Loucy (cell line): Measurements from ENCODE around the gene DENND6A.

Experiments used
- H2AFZ ChIP-seq: fragments of 200-600 bp; sonication (generic); 2 replicates; pipeline ENCODE4 v1.6.0; 2016; ENCODE audit warnings: antibody characterized with exemption, mild to moderate bottlenecking, low read length, moderate library complexity
- H3F3A ChIP-seq: fragments of 200-600 bp; 2 replicates; pipeline ENCODE4 v1.6.0; 2016; ENCODE audit warnings: antibody characterized with exemption, low read depth, mild to moderate bottlenecking
- H3K27me3 ChIP-seq: fragments of 200-600 bp; sonication (generic); 2 replicates; pipeline ENCODE4 v1.6.1; 2014; ENCODE audit warnings: low read length, mild to moderate bottlenecking; ENCODE audit not compliant: insufficient read depth, poor library complexity, severe bottlenecking
- H3K36me3 ChIP-seq: fragments of 200-600 bp; sonication (generic); 2 replicates; pipeline ENCODE4 v1.6.1; 2016; ENCODE audit warnings: low read length; ENCODE audit not compliant: insufficient read depth
- H3K4me1 ChIP-seq: fragments of 200-600 bp; sonication (generic); 2 replicates; pipeline ENCODE4 v1.5.1; 2014; ENCODE audit warnings: low read length, mild to moderate bottlenecking; ENCODE audit not compliant: insufficient read depth, poor library complexity, severe bottlenecking
- H3K4me2 ChIP-seq: fragments of 200-600 bp; sonication (generic); 2 replicates; pipeline ENCODE4 v1.6.0; 2014; ENCODE audit warnings: antibody characterized with exemption, low read length, low read depth, mild to moderate bottlenecking; ENCODE audit not compliant: poor library complexity, severe bottlenecking
- H3K4me3 ChIP-seq: fragments of 200-600 bp; sonication (generic); 2 replicates; pipeline ENCODE4 v1.5.1; 2014; ENCODE audit warnings: low read length, mild to moderate bottlenecking, mixed read lengths; ENCODE audit not compliant: poor library complexity, severe bottlenecking
- H3K79me2 ChIP-seq: fragments of 200-600 bp; sonication (generic); 2 replicates; pipeline ENCODE4 v1.6.1; 2014; ENCODE audit warnings: low read length; ENCODE audit not compliant: insufficient read depth
- H3K9ac ChIP-seq: fragments of 200-600 bp; sonication (generic); 2 replicates; pipeline ENCODE4 v1.6.0; 2014; ENCODE audit warnings: mild to moderate bottlenecking, low read depth, low read length, moderate library complexity; ENCODE audit not compliant: poor library complexity, severe bottlenecking
- H3K9me2 ChIP-seq: fragments of 200-600 bp; sonication (generic); replicated peaks from 2 replicates; pipeline ENCODE4 v1.6.1; 2016; ENCODE audit warnings: low read depth, low read length, mixed read lengths
- H3K9me3 ChIP-seq: fragments of 200-600 bp; sonication (generic); 2 replicates; pipeline ENCODE4 v1.6.1; 2014; ENCODE audit warnings: mild to moderate bottlenecking, antibody characterized with exemption, low read length, low read depth; ENCODE audit not compliant: insufficient read depth
- H4K20me1 ChIP-seq: fragments of 200-600 bp; sonication (generic); 2 replicates; pipeline ENCODE4 v1.6.0; 2014; ENCODE audit warnings: antibody characterized with exemption, low read length, mild to moderate bottlenecking; ENCODE audit not compliant: insufficient read depth, poor library complexity, severe bottlenecking
- EZH2phosphoT487 ChIP-seq: fragments of 200-600 bp; IDR thresholded peaks from 2 replicates; pipeline ENCODE4 v1.6.1; 2018; ENCODE audit warnings: antibody characterized with exemption, mild to moderate bottlenecking, moderate library complexity, borderline replicate concordance
- TF ChIP-seq, protein P1 (sequence below): fragments of 200-600 bp; sonication (generic); conservative IDR thresholded peaks from 2 replicates; pipeline ENCODE4 v1.5.1; 2014; ENCODE audit warnings: mild to moderate bottlenecking, antibody characterized with exemption, low read length

The DENND6A gene

DNA sequence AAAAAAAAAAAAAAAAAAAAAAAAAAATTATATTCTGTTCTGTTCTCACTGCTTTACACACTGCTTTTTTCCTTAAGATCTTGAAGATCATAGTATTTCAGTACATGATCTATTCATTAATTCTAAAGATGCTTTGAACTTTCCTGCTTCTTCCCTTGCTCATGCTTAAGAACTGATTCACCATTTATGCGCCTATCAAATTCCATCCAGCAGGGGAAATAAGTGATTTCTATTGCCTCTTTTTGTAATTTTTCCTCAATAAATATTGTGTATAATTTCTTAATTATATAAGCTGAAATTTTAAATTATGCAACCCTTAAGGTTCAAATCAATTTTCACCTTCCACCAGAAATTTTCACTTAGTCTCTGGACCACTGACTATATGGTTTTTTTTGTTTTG, 10.6 kb downstream of the DENND6A start:
- Histone ChIP-seq H3K4me3 (no peak overlapping the region), H4K20me1 (peaks cover 47% of the 10 kb centered on the region), H3K9me3 (no peaks in the 10 kb centered on the region), H3K36me3 (peaks cover 9% of the 10 kb centered on the region; the same call in 1 of the 2 replicates), H3K4me2 (no peak overlapping the region), H2AFZ (no peak overlapping the region), H3K4me1 (peaks cover 37% of the 10 kb centered on the region), H3K9me2 (no peaks in the 10 kb centered on the region), H3K79me2 (peaks cover 41% of the 10 kb centered on the region), H3F3A (peaks cover 3% of the 10 kb centered on the region; the same call in 1 of the 2 replicates), H3K9ac (no peak overlapping the region), H3K27me3 (no peaks in the 10 kb centered on the region)
- TF ChIP-seq, protein P1, sequence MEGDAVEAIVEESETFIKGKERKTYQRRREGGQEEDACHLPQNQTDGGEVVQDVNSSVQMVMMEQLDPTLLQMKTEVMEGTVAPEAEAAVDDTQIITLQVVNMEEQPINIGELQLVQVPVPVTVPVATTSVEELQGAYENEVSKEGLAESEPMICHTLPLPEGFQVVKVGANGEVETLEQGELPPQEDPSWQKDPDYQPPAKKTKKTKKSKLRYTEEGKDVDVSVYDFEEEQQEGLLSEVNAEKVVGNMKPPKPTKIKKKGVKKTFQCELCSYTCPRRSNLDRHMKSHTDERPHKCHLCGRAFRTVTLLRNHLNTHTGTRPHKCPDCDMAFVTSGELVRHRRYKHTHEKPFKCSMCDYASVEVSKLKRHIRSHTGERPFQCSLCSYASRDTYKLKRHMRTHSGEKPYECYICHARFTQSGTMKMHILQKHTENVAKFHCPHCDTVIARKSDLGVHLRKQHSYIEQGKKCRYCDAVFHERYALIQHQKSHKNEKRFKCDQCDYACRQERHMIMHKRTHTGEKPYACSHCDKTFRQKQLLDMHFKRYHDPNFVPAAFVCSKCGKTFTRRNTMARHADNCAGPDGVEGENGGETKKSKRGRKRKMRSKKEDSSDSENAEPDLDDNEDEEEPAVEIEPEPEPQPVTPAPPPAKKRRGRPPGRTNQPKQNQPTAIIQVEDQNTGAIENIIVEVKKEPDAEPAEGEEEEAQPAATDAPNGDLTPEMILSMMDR = no peak

DNA sequence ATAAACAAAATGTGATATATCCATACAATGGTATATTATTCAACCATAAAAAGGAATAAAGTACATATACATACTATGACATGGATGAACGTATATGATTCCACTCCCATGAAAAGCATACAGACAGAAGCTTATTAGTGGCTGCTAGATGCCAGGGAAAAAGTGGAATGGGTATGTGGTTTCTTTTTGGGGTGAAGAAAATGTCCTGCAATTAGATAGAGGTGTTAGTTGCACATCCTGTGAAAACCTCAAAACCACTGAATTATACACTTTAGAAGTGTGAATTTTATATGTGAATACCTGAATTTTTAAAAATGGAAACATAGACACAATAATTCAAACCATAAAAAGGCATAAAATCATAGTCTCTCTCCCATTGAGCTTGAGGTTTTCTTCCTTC, 11.2 kb downstream of the DENND6A start:
- Histone ChIP-seq H3K36me3 (peaks cover 9% of the 10 kb centered on the region; the same call in 1 of the 2 replicates), H2AFZ (no peak overlapping the region), H3K9ac (no peak overlapping the region), H3K79me2 (peaks cover 35% of the 10 kb centered on the region), H3F3A (peaks cover 3% of the 10 kb centered on the region; the same call in 1 of the 2 replicates), H3K4me1 (peaks cover 31% of the 10 kb centered on the region), H3K4me2 (peak overlapping the region; percentile 24), H3K27me3 (no peaks in the 10 kb centered on the region), H3K4me3 (no peak overlapping the region), H3K9me3 (no peaks in the 10 kb centered on the region), H4K20me1 (peaks cover 41% of the 10 kb centered on the region), H3K9me2 (no peaks in the 10 kb centered on the region)
- TF ChIP-seq, protein P1 = no peak
- no peak for TF ChIP-seq EZH2phosphoT487

DNA sequence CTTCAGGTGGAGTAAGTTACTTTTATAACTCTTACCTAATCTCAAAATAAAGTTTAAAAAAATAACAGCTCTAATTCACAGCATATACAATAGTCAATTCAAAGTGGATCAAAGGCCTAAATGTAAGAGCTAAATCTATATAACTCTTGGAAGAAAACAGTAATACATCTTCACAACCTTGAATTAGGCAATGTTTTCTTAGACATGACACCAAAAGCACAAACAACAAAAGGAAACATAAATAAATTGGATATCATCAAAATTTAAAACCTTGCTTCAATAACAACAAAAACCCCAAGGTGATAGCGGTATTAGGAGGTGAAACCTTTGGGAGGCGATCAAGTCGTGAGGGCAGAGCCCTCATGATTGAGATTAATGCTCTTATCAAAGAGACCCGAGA, 12.8 kb downstream of the DENND6A start:
- H3K4me3 ChIP-seq = no peak overlapping the region
- peaks cover 29% of the 10 kb centered on the region for H3K4me1 ChIP-seq
- no peaks in the 10 kb centered on the region for H3K9me3 ChIP-seq
- peaks cover 28% of the 10 kb centered on the region for H4K20me1 ChIP-seq
- peaks cover 3% of the 10 kb centered on the region; the same call in 1 of the 2 replicates for H3F3A ChIP-seq
- H3K4me2 ChIP-seq = no peak overlapping the region
- TF ChIP-seq, protein P1 = no peak
- no peak for TF ChIP-seq EZH2phosphoT487
- H3K9ac ChIP-seq = no peak overlapping the region
- H3K36me3 ChIP-seq = peaks cover 9% of the 10 kb centered on the region; the same call in 1 of the 2 replicates
- H3K27me3 ChIP-seq = no peaks in the 10 kb centered on the region
- no peaks in the 10 kb centered on the region for H3K9me2 ChIP-seq
- H3K79me2 ChIP-seq = peaks cover 19% of the 10 kb centered on the region
- H2AFZ ChIP-seq = no peak overlapping the region
